ENCODE results near the gene ZNF3. TPM values are rescaled to one million over a fixed set of nuclear protein-coding genes. Genes with fewer than 3 reads are reported as not detected.
A peak's percentile ranks its signal among the peaks of the same experiment; 100 is the strongest.

The ZNF3 gene
- total and polyA plus RNA-seq, 9 of the 15 experiments (the other 6 are each of a cell fraction or from before 2014, with no cell fraction given) = 30.0 to 64.9 (median 51.5) TPM

- TF ChIP-seq TEAD1 (CRISPR knock-in tag; IDR thresholded peaks at IDR 0.05) (peak in 1 of 2 experiments; percentile 87; a peak in 1 of 4 replicates), HDAC3 (IDR thresholded peaks at IDR 0.05; ENCODE audit: borderline replicate concordance, partially characterized antibody) (no peak), PHF8 (IDR thresholded peaks at IDR 0.05; ENCODE audit: borderline replicate concordance, low read length) (peak; percentile 78; the same call in 1 of the 2 replicates), TCF15 (CRISPR knock-in tag; IDR thresholded peaks at IDR 0.05) (0 out of 2 replicates have a peak, but pooled peaks have one; percentile 45), THAP12 (CRISPR knock-in tag; IDR thresholded peaks at IDR 0.05) (peak; percentile 35; the same call in 1 of the 2 replicates), KAT8 (IDR thresholded peaks at IDR 0.05; ENCODE audit: low read depth) (no peak), ZC3H11A (IDR thresholded peaks at IDR 0.05; ENCODE audit: low read depth, low read length) (no peak), CBFB (CRISPR knock-in tag; IDR thresholded peaks at IDR 0.05) (peak; percentile 85; the same call in 1 of the 2 replicates), ARNT (IDR thresholded peaks at IDR 0.05) (no peak), ZBTB17 (CRISPR knock-in tag; IDR thresholded peaks at IDR 0.05) (0 out of 2 replicates have a peak, but pooled peaks have one; percentile 62), POLR2AphosphoS2 (IDR thresholded peaks at IDR 0.05; ENCODE audit: low read length) (no peak), GATAD2B (IDR thresholded peaks at IDR 0.05; ENCODE audit: borderline replicate concordance) (no peak), COPS2 (conservative IDR thresholded peaks at IDR 0.05) (no peak), ZBTB12 (CRISPR knock-in tag; IDR thresholded peaks at IDR 0.05) (no peak), RBM22 (IDR thresholded peaks at IDR 0.05; ENCODE audit: low read depth, low read length, poor library complexity, severe bottlenecking) (peak; percentile 60), POLR2H (tag; IDR thresholded peaks at IDR 0.05; ENCODE audit: low read depth) (peak; percentile 86), PATZ1 (CRISPR knock-in tag; IDR thresholded peaks at IDR 0.05; ENCODE audit: borderline replicate concordance) (0 out of 2 replicates have a peak, but pooled peaks have one; percentile 34), XRCC4 (IDR thresholded peaks at IDR 0.05; ENCODE audit: extremely low read depth, insufficient read depth, insufficient read length) (no peak), SETDB1 (IDR thresholded peaks at IDR 0.05; ENCODE audit: low read length) (no peak), CC2D1A (IDR thresholded peaks at IDR 0.05) (no peak), NR2C1 (IDR thresholded peaks at IDR 0.05) (no peak), NR2C1 (tag; IDR thresholded peaks at IDR 0.05) (no peak)
Measured at GRCh38 chr7:100101016-100101862, 19.7 kb upstream of the ZNF3 start, which contains the start of the genes AP4M1 and MCM7 (continued).
